ENCODE measurements around the gene PRPF38B.

DNA sequence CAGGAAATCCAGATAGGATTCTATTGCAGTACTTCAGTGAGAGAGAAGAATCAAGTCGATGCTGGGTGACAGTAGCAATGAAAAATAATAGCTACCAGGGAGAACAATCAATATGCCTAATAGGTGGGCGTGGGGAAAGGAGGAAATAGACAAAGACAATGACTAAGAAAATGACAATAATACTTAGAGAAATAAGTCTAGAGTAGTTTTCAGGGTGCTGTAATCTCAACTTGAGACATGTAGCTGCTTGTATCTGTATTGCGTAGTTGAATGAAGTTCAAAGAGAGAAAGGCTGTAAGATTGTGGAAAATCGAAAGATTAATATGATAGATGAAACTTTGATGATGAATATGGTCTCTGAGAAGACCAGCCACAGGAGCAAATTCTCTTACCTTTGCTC, 57.0 kb downstream of the PRPF38B start:
- TF ChIP-seq, protein P1, sequence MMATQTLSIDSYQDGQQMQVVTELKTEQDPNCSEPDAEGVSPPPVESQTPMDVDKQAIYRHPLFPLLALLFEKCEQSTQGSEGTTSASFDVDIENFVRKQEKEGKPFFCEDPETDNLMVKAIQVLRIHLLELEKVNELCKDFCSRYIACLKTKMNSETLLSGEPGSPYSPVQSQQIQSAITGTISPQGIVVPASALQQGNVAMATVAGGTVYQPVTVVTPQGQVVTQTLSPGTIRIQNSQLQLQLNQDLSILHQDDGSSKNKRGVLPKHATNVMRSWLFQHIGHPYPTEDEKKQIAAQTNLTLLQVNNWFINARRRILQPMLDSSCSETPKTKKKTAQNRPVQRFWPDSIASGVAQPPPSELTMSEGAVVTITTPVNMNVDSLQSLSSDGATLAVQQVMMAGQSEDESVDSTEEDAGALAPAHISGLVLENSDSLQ (IDR thresholded peaks at IDR 0.05), result no peak
- no peak for TF ChIP-seq SP1 (IDR thresholded peaks at IDR 0.05)
- no peak for TF ChIP-seq FOXM1 (IDR thresholded peaks at IDR 0.05; ENCODE audit: borderline replicate concordance)
- TF ChIP-seq L3MBTL2 (conservative IDR thresholded peaks at IDR 0.05), result no peak
- no peak for TF ChIP-seq ARNT (IDR thresholded peaks at IDR 0.05)
- TF ChIP-seq HDGF (IDR thresholded peaks at IDR 0.05; ENCODE audit: borderline replicate concordance), result no peak
- no peak for TF ChIP-seq FOXA1 (IDR thresholded peaks at IDR 0.05)
- no peak for TF ChIP-seq SUZ12 (IDR thresholded peaks at IDR 0.05)
- TF ChIP-seq NFRKB (IDR thresholded peaks at IDR 0.05), result no peak
- no peak for TF ChIP-seq FOXK2 (IDR thresholded peaks at IDR 0.05)
- TF ChIP-seq CTBP1 (IDR thresholded peaks at IDR 0.05; ENCODE audit: borderline replicate concordance), result no peak
- no peak for TF ChIP-seq TARDBP (IDR thresholded peaks at IDR 0.05)

All from HEK293T (cell line).